ENCODE measurements around the gene PWWP2A. TPM values are rescaled to one million over a fixed set of nuclear protein-coding genes. Genes with fewer than 3 reads are reported as not detected.

PWWP2A gene
- total and polyA plus RNA-seq, 2 experiments from 2014 or later = 51.5 to 81.6 TPM

- no peaks in the 10 kb centered on the region for H3K27me3 ChIP-seq (ENCODE audit: insufficient read depth)
- Mint-ChIP-seq H3K4me3 (no peak overlapping the region), H3K27me3 (ENCODE audit: insufficient read depth, low read depth, poor library complexity) (peaks cover 3% of the 10 kb centered on the region)
Measured at GRCh38 chr5:160087199-160087598, 32.1 kb downstream of the PWWP2A start.

More at GRCh38 chr5:160087199-160087598, 32.1 kb downstream of the PWWP2A start:
- H3K36me3 Mint-ChIP-seq (ENCODE audit: low read depth) = peaks cover 5% of the 10 kb centered on the region; the same call in 2 of the 3 replicates
- DNase-seq (ENCODE audit: low spot score) (no peak), ATAC-seq (peak; percentile 34)
- H3K4me1 Mint-ChIP-seq = peaks cover 19% of the 10 kb centered on the region
- Histone ChIP-seq H4K20me1 (replicated peaks; ENCODE audit: insufficient read depth) (no peaks in the 10 kb centered on the region), H3F3A (replicated peaks; ENCODE audit: low read depth) (no peaks in the 10 kb centered on the region), H3K36me3 (ENCODE audit: insufficient read depth) (peaks cover 2% of the 10 kb centered on the region; the same call in 1 of the 2 replicates), H3K4me3 (no peak overlapping the region), H3K27ac (ENCODE audit: low read depth) (no peak overlapping the region), H3K79me2 (replicated peaks; ENCODE audit: insufficient read depth) (no peaks in the 10 kb centered on the region), H3K9me2 (ENCODE audit: insufficient read depth) (no peaks in the 10 kb centered on the region), H2AFZ (no peak overlapping the region), H3K4me2 (no peak overlapping the region), H3K4me1 (ENCODE audit: insufficient read depth) (peaks cover 13% of the 10 kb centered on the region)
- TF ChIP-seq ETS1 (IDR thresholded peaks at IDR 0.05) (no peak), NANOG (IDR thresholded peaks at IDR 0.05; ENCODE audit: borderline replicate concordance) (no peak), POLR2AphosphoS5 (IDR thresholded peaks at IDR 0.05; ENCODE audit: low read depth) (no peak), REST (IDR thresholded peaks at IDR 0.05; ENCODE audit: unreplicated experiment) (no peak), STAT1 (IDR thresholded peaks at IDR 0.05; ENCODE audit: unreplicated experiment) (no peak), CREB1 (CRISPR knock-in tag; IDR thresholded peaks at IDR 0.05; ENCODE audit: low read depth) (no peak), ZNF462 (CRISPR knock-in tag; IDR thresholded peaks at IDR 0.05) (no peak), CTCF (conservative IDR thresholded peaks at IDR 0.05; ENCODE audit: low read depth in 2 of 2) (no peak), JUNB (IDR thresholded peaks at IDR 0.05; ENCODE audit: unreplicated experiment) (no peak), EZH2phosphoT487 (IDR thresholded peaks at IDR 0.05; ENCODE audit: unreplicated experiment) (no peak), ZNF114 (CRISPR knock-in tag; IDR thresholded peaks at IDR 0.05) (no peak), ZNF331 (CRISPR knock-in tag; IDR thresholded peaks at IDR 0.05; ENCODE audit: low read depth) (no peak), EZH2 (IDR thresholded peaks at IDR 0.05; ENCODE audit: low read depth, unreplicated experiment) (no peak)
- H3K9me3 Mint-ChIP-seq = no peaks in the 10 kb centered on the region
- no peak overlapping the region for H3K27ac Mint-ChIP-seq
